K562 (cell line): ENCODE results near the gene KRT14. TPM values are rescaled to one million over a fixed set of nuclear protein-coding genes. Genes with fewer than 3 reads are reported as not detected.

Experiments used
- JUND ChIP-seq, 2 experiments: IDR thresholded peaks; 2 replicates in 1 of 2; 3 replicates in 1 of 2; pipeline ENCODE4 v1.6.1; 2011; ENCODE audit warnings: borderline replicate concordance in 2 of 2, low read depth in 2 of 2, low read length in 2 of 2, improper control_type of control experiment in 1 of 2, missing biosample characterization in 1 of 2, missing genetic modification characterization in 1 of 2, missing genetic modification reagents in 1 of 2
- L3MBTL2 ChIP-seq: fragments of 450-650 bp; IDR thresholded peaks from 2 replicates; pipeline ENCODE4 v1.6.1; 2016; ENCODE audit warnings: mild to moderate bottlenecking, moderate library complexity
- PHB2 ChIP-seq: fragments of 450-650 bp; IDR thresholded peaks from 2 replicates; pipeline ENCODE4 v1.6.1; 2017; ENCODE audit warnings: low read depth
- RFX5 ChIP-seq: IDR thresholded peaks from 2 replicates; pipeline ENCODE4 v1.6.1; 2011; ENCODE audit warnings: low read depth, mild to moderate bottlenecking, improper control_type of control experiment, low read length
- polyA plus RNA-seq, 8 experiments: library from polyadenylated mRNA; depleted of rRNA in 4 of 8; stranded (reverse) in 5 of 8; unstranded in 3 of 8; fragments of >200 nt; fragmentation: Nextera tagmentation in 2 of 8; fragmentation: Illumina TruSeq in 1 of 8; extraction: Ambion mirVana in 2 of 8; extraction: Trizol in 1 of 8; gene quantifications; 2 replicates each; pipeline versions ENCODE4 v1.2.1 to v1.2.3, GENCODE V29; 2011 to 2014; ENCODE audit warnings: inconsistent platforms in 1 of 8, missing spikeins in 1 of 8
- total RNA-seq, 7 experiments: library from RNA; depleted of rRNA in 6 of 7; stranded (reverse); fragments of >200 nt in 6 of 7; fragmentation: Illumina TruSeq in 2 of 7; extraction: Trizol in 2 of 7; gene quantifications; 2 replicates each; pipeline versions ENCODE4 v1.2.1 to v1.2.3, GENCODE V29; 2011 to 2021; ENCODE audit warnings: low replicate concordance in 1 of 7
- TF ChIP-seq, protein P1 (sequence below), 2 experiments: fragments of 450-650 bp; conservative IDR thresholded peaks; 2 replicates each; pipeline ENCODE4 v1.6.1; 2017; ENCODE audit warnings: mild to moderate bottlenecking in 2 of 2, moderate library complexity in 2 of 2
- TF ChIP-seq, protein P2 (sequence below), 2 experiments: fragments of 450-650 bp in 1 of 2; sonication (generic) in 1 of 2; formaldehyde crosslinking in 1 of 2; IDR thresholded peaks in 1 of 2; conservative IDR thresholded peaks in 1 of 2; 2 replicates each; pipeline versions ENCODE4 v1.6.1 to v1.8.1; 2016 to 2023; ENCODE audit warnings: mild to moderate bottlenecking in 2 of 2, moderate library complexity in 2 of 2, inconsistent platforms in 1 of 2, missing genetic modification reagents in 1 of 2
- TF ChIP-seq, protein P3 (sequence below): sonication (generic); formaldehyde crosslinking; IDR thresholded peaks from 2 replicates; pipeline ENCODE4 v1.8.1; 2023; ENCODE audit warnings: mild to moderate bottlenecking, missing genetic modification reagents
- TF ChIP-seq, protein P4 (sequence below), 2 experiments: fragments of 450-650 bp; formaldehyde crosslinking in 1 of 2; IDR thresholded peaks; 2 replicates each; pipeline versions ENCODE4 v1.4.0 to v1.6.1; 2014 to 2020; ENCODE audit warnings: mild to moderate bottlenecking in 2 of 2, borderline replicate concordance in 1 of 2, low read depth in 1 of 2
- TF ChIP-seq, protein P5 (sequence below): fragments of 200-800 bp; sonication (Bioruptor generic); IDR thresholded peaks from 2 replicates; pipeline ENCODE4 v1.6.1; 2017; ENCODE audit warnings: missing genetic modification characterization, missing compliant biosample characterization

KRT14 gene
- total and polyA plus RNA-seq, 9 of the 15 experiments (the other 6 are each of a cell fraction or from before 2014, with no cell fraction given): 0.22 TPM; not detected in 8

DNA sequence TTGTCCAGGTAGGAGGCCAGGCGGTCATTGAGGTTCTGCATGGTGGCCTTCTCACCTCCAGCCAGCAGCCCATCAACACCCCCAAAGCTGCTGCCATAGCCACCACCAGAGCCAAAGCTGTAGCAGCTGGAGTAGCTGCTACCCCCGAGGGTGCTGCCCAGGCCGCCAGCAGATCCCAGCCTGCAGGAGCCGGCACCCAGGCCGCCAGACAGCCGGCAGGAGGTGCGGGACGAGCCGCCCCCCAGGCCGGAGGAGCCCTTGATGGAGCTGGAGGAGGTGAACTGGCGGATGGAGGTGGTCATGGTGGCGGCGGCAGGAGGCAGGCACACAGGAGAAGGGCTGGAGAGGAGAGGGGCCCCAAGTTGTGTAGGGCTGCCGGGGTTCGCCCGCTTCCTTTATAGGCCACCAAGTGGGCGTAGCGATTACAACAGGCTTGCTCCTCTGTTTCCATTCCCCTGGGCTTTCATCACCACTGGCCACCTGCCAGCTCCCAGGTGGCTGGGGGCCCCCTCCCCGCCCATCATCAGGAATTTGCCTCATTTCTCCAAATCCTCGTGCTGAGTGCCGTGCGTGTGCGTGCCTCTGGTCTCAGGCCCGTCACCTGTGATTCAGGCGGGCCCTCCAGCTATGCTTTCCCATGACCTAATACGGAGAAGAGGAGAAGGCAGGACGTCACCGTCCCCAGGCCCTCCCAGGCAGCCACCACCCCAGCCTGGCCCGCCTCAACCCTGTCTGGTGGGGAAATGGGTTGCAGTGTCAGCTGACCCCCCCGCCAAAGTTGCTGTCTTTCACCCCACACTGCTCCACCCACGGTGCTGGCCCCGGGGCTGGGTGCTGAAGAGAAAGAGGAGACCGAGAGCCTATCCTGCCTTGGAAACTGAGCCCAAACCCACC is 37.8 kb upstream of the KRT14 start, which contains the start of gene KRT17 (continued):
- TF ChIP-seq, protein P1, sequence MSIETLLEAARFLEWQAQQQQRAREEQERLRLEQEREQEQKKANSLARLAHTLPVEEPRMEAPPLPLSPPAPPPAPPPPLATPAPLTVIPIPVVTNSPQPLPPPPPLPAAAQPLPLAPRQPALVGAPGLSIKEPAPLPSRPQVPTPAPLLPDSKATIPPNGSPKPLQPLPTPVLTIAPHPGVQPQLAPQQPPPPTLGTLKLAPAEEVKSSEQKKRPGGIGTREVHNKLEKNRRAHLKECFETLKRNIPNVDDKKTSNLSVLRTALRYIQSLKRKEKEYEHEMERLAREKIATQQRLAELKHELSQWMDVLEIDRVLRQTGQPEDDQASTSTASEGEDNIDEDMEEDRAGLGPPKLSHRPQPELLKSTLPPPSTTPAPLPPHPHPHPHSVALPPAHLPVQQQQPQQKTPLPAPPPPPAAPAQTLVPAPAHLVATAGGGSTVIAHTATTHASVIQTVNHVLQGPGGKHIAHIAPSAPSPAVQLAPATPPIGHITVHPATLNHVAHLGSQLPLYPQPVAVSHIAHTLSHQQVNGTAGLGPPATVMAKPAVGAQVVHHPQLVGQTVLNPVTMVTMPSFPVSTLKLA (conservative IDR thresholded peaks at IDR 0.05): no peak
- TF ChIP-seq, protein P2, sequence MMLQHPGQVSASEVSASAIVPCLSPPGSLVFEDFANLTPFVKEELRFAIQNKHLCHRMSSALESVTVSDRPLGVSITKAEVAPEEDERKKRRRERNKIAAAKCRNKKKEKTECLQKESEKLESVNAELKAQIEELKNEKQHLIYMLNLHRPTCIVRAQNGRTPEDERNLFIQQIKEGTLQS (IDR thresholded peaks at IDR 0.05): peak; percentile 75
- TF ChIP-seq, protein P2 (CRISPR knock-in tag; conservative IDR thresholded peaks at IDR 0.05): no peak
- TF ChIP-seq PHB2: no peak
- TF ChIP-seq, protein P3, sequence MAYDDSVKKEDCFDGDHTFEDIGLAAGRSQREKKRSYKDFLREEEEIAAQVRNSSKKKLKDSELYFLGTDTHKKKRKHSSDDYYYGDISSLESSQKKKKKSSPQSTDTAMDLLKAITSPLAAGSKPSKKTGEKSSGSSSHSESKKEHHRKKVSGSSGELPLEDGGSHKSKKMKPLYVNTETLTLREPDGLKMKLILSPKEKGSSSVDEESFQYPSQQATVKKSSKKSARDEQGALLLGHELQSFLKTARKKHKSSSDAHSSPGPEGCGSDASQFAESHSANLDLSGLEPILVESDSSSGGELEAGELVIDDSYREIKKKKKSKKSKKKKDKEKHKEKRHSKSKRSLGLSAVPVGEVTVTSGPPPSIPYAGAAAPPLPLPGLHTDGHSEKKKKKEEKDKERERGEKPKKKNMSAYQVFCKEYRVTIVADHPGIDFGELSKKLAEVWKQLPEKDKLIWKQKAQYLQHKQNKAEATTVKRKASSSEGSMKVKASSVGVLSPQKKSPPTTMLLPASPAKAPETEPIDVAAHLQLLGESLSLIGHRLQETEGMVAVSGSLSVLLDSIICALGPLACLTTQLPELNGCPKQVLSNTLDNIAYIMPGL (CRISPR knock-in tag): no peak
- peak; percentile 37; the same call in 1 of the 2 replicates for TF ChIP-seq L3MBTL2
- TF ChIP-seq, protein P4, sequence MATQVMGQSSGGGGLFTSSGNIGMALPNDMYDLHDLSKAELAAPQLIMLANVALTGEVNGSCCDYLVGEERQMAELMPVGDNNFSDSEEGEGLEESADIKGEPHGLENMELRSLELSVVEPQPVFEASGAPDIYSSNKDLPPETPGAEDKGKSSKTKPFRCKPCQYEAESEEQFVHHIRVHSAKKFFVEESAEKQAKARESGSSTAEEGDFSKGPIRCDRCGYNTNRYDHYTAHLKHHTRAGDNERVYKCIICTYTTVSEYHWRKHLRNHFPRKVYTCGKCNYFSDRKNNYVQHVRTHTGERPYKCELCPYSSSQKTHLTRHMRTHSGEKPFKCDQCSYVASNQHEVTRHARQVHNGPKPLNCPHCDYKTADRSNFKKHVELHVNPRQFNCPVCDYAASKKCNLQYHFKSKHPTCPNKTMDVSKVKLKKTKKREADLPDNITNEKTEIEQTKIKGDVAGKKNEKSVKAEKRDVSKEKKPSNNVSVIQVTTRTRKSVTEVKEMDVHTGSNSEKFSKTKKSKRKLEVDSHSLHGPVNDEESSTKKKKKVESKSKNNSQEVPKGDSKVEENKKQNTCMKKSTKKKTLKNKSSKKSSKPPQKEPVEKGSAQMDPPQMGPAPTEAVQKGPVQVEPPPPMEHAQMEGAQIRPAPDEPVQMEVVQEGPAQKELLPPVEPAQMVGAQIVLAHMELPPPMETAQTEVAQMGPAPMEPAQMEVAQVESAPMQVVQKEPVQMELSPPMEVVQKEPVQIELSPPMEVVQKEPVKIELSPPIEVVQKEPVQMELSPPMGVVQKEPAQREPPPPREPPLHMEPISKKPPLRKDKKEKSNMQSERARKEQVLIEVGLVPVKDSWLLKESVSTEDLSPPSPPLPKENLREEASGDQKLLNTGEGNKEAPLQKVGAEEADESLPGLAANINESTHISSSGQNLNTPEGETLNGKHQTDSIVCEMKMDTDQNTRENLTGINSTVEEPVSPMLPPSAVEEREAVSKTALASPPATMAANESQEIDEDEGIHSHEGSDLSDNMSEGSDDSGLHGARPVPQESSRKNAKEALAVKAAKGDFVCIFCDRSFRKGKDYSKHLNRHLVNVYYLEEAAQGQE (IDR thresholded peaks at IDR 0.05; ENCODE audit: borderline replicate concordance): peak; percentile 50
- TF ChIP-seq, protein P4 (CRISPR knock-in tag; IDR thresholded peaks at IDR 0.05; ENCODE audit: low read depth): no peak
- TF ChIP-seq, protein P5, sequence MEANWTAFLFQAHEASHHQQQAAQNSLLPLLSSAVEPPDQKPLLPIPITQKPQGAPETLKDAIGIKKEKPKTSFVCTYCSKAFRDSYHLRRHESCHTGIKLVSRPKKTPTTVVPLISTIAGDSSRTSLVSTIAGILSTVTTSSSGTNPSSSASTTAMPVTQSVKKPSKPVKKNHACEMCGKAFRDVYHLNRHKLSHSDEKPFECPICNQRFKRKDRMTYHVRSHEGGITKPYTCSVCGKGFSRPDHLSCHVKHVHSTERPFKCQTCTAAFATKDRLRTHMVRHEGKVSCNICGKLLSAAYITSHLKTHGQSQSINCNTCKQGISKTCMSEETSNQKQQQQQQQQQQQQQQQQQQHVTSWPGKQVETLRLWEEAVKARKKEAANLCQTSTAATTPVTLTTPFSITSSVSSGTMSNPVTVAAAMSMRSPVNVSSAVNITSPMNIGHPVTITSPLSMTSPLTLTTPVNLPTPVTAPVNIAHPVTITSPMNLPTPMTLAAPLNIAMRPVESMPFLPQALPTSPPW: peak; percentile 58
- no peak for TF ChIP-seq RFX5
- TF ChIP-seq JUND (IDR thresholded peaks at IDR 0.05; ENCODE audit: borderline replicate concordance, low read depth, low read length): 0 out of 2 replicates have a peak, but pooled peaks have one; percentile 9
- TF ChIP-seq JUND (tag; IDR thresholded peaks at IDR 0.05; ENCODE audit: borderline replicate concordance, low read depth, low read length): no peak
